K562 (cell line): ENCODE data around the gene GSG1L2. TPM values are rescaled to one million over a fixed set of nuclear protein-coding genes. Genes with fewer than 3 reads are reported as not detected.

Experiments
- ATAC-seq: fragments of 200-7000 bp; cut with Tn5 transposase; 3 replicates; pipeline ENCODE4 v1.9.1; 2020; ENCODE audit warnings: moderate library complexity
- BruUV-seq: library from RNA; stranded (reverse); fragments of 400-500 nt; replicated peaks from 2 replicates; lab custom pipeline; 2021; lab: Mats Ljungman, UMichigan
- CTCF ChIA-PET: fragments of 300-600 bp; formaldehyde crosslinking; extraction: SDS; loops from one replicate; lab custom pipeline; 2021; ENCODE audit warnings: low intra/inter-chr PET ratio; lab: Yijun Ruan, JAX
- POLR2A ChIA-PET: fragments of 300-600, 350-650 bp; sonication (Branson Sonifier 250); formaldehyde crosslinking; extraction: SDS; loops from one replicate; lab custom pipeline; 2021; ENCODE audit warnings: antibody characterized with exemption, inconsistent platforms; lab: Yijun Ruan, JAX
- DNase-seq, 4 experiments: peaks; one replicate each; pipeline versions ENCODE4 v3.0.0 to v3.0.0-alpha.2; 2011 to 2018; ENCODE audit warnings: low spot score in 3 of 4, mixed read lengths in 3 of 4; ENCODE audit errors: extremely low read depth in 1 of 4
- FAIRE-seq: peaks from 2 replicates; lab custom pipeline; 2011; peaks lifted over from hg19 to GRCh38; lab: Jason Lieb, UNC
- H2AFZ ChIP-seq: 2 replicates; pipeline ENCODE4 v1.6.0; 2011; ENCODE audit warnings: low read depth, low read length, control low read depth, inconsistent platforms
- H3K27ac ChIP-seq: fragments of 200-600 bp; 3 replicates; pipeline ENCODE4 v1.8.0; 2011; ENCODE audit warnings: low read depth, mild to moderate bottlenecking, control low read depth, inconsistent platforms, low read length, moderate library complexity, mixed read lengths; ENCODE audit errors: extremely low read depth
- H3K27me3 ChIP-seq, 2 experiments: fragments of 300-600 bp in 1 of 2; 2 replicates in 1 of 2; 3 replicates in 1 of 2; pipeline versions ENCODE4 v1.6.0 to v1.8.0; 2011; ENCODE audit warnings: inconsistent platforms in 2 of 2, low read length in 2 of 2, mild to moderate bottlenecking in 1 of 2, mixed read lengths in 1 of 2, moderate library complexity in 1 of 2; ENCODE audit not compliant: control insufficient read depth in 2 of 2, insufficient read depth in 2 of 2
- H3K36me3 ChIP-seq: fragments of 300-600 bp; 3 replicates; pipeline ENCODE4 v1.8.0; 2011; ENCODE audit warnings: mild to moderate bottlenecking, low read length, inconsistent platforms; ENCODE audit not compliant: control insufficient read depth, insufficient read depth
- H3K4me1 ChIP-seq, 2 experiments: fragments of 200-600 bp in 1 of 2; replicated peaks in 1 of 2; 2 replicates in 1 of 2; 3 replicates in 1 of 2; pipeline versions ENCODE4 v1.5.1 to v1.8.0; 2011; ENCODE audit warnings: inconsistent platforms in 2 of 2, low read length in 2 of 2, mild to moderate bottlenecking in 1 of 2, mixed read lengths in 1 of 2, moderate library complexity in 1 of 2; ENCODE audit not compliant: control insufficient read depth in 2 of 2, insufficient read depth in 2 of 2
- H3K4me2 ChIP-seq: 2 replicates; pipeline ENCODE4 v1.6.1; 2011; ENCODE audit warnings: low read length, control low read depth, inconsistent platforms, mixed read lengths; ENCODE audit not compliant: insufficient read depth
- H3K4me3 ChIP-seq: fragments of 200-600 bp; sonication (generic), shearing (Covaris generic); 2 replicates; pipeline ENCODE4 v1.5.1; 2016; ENCODE audit warnings: control low read depth, inconsistent platforms
- H3K79me2 ChIP-seq: fragments of 200-600 bp; 3 replicates; pipeline ENCODE4 v1.8.0; 2011; ENCODE audit warnings: low read length, inconsistent platforms; ENCODE audit not compliant: control insufficient read depth, insufficient read depth
- H3K9ac ChIP-seq, 2 experiments: 2 replicates each; pipeline versions ENCODE4 v1.6.0 to v1.6.1; 2011; ENCODE audit warnings: low read depth in 2 of 2, low read length in 2 of 2, control low read depth in 1 of 2, inconsistent platforms in 1 of 2, mild to moderate bottlenecking in 1 of 2, mixed read lengths in 1 of 2; ENCODE audit not compliant: insufficient read depth in 1 of 2
- H3K9me1 ChIP-seq: one replicate; pipeline ENCODE4 v1.6.0; 2011; ENCODE audit warnings: inconsistent platforms, mild to moderate bottlenecking, low read length, moderate library complexity; ENCODE audit not compliant: control insufficient read depth, insufficient read depth
- H3K9me3 ChIP-seq: replicated peaks from 2 replicates; pipeline ENCODE4 v1.5.1; 2011; ENCODE audit warnings: low read depth, low read length, inconsistent platforms; ENCODE audit not compliant: control insufficient read depth, insufficient read depth
- H4K20me1 ChIP-seq: replicated peaks from 2 replicates; pipeline ENCODE4 v1.6.1; 2011; ENCODE audit warnings: low read length, inconsistent platforms, mixed read lengths; ENCODE audit not compliant: control insufficient read depth, insufficient read depth
- DEAF1 ChIP-seq: fragments of 450-650 bp; formaldehyde crosslinking; IDR thresholded peaks from 2 replicates; pipeline ENCODE4 v1.4.0; 2020; ENCODE audit warnings: mild to moderate bottlenecking, moderate library complexity
- FOXJ3 ChIP-seq: sonication (generic); formaldehyde crosslinking; IDR thresholded peaks from 2 replicates; pipeline ENCODE4 v1.4.0; 2020; ENCODE audit warnings: mild to moderate bottlenecking, missing genetic modification reagents
- MEIS2 ChIP-seq: fragments of 450-650 bp; IDR thresholded peaks from 2 replicates; pipeline ENCODE4 v1.6.1; 2014; ENCODE audit warnings: mild to moderate bottlenecking; ENCODE audit not compliant: partially characterized antibody
- SMC3 ChIP-seq: conservative IDR thresholded peaks from 2 replicates; pipeline ENCODE4 v1.6.1; 2011; ENCODE audit warnings: low read depth, low read length, improper control_type of control experiment; ENCODE audit not compliant: insufficient read depth
- TBL1XR1 ChIP-seq, 2 experiments: IDR thresholded peaks; 2 replicates each; pipeline ENCODE4 v1.6.1; 2012; ENCODE audit warnings: improper control_type of control experiment in 2 of 2, low read length in 2 of 2, mild to moderate bottlenecking in 1 of 2
- ZNF318 ChIP-seq, 2 experiments: fragments of 450-650 bp; IDR thresholded peaks; 2 replicates each; pipeline ENCODE4 v1.6.1; 2016; ENCODE audit warnings: mild to moderate bottlenecking in 2 of 2, borderline replicate concordance in 1 of 2, low read depth in 1 of 2, moderate library complexity in 1 of 2
- ZNF592 ChIP-seq: fragments of 450-650 bp; IDR thresholded peaks from 2 replicates; pipeline ENCODE4 v1.6.1; 2017; ENCODE audit warnings: antibody characterized with exemption, mild to moderate bottlenecking
- WGBS: fragments of 100-300 bp; shearing (Covaris generic); methylation state at CpG from one replicate; pipeline ENCODE4 v1.1.6; 2016; ENCODE audit warnings: low coverage, mixed read lengths; ENCODE audit not compliant: insufficient coverage; ENCODE audit errors: missing lambda C conversion rate; 5-methylcytosine and 5-hydroxymethylcytosine counted together
- in situ Hi-C: fragments of 300-500 bp; cut with MboI; formaldehyde crosslinking; loops from 4 replicates; pipeline ENCODE4 v1.15.0; 2018; ENCODE audit warnings: inconsistent platforms, mixed read lengths
- intact Hi-C: fragments of 100-400 bp; cut with micrococcal nuclease; formaldehyde crosslinking; loops from 2 replicates; pipeline ENCODE4 v1.14.2; 2022
- polyA plus RNA-seq, 8 experiments: library from polyadenylated mRNA; depleted of rRNA in 4 of 8; stranded (reverse) in 5 of 8; unstranded in 3 of 8; fragments of >200 nt; fragmentation: Nextera tagmentation in 2 of 8; fragmentation: Illumina TruSeq in 1 of 8; extraction: Ambion mirVana in 2 of 8; extraction: Trizol in 1 of 8; gene quantifications; 2 replicates each; pipeline versions ENCODE4 v1.2.1 to v1.2.3, GENCODE V29; 2011 to 2014; ENCODE audit warnings: inconsistent platforms in 1 of 8, missing spikeins in 1 of 8
- total RNA-seq, 7 experiments: library from RNA; depleted of rRNA in 6 of 7; stranded (reverse); fragments of >200 nt in 6 of 7; fragmentation: Illumina TruSeq in 2 of 7; extraction: Trizol in 2 of 7; gene quantifications; 2 replicates each; pipeline versions ENCODE4 v1.2.1 to v1.2.3, GENCODE V29; 2011 to 2021; ENCODE audit warnings: low replicate concordance in 1 of 7

Gene GSG1L2
- total and polyA plus RNA-seq, 9 of the 15 experiments (the other 6 are each of a cell fraction or from before 2014, with no cell fraction given), result not detected

GRCh38 chr17:9855036-9855435, 33.2 kb upstream of the GSG1L2 start:
- H3K4me2 ChIP-seq, result no peak overlapping the region
- H3K36me3 ChIP-seq, result no peaks in the 10 kb centered on the region
- intact Hi-C loops, result no loop called here
- no peak overlapping the region for H2AFZ ChIP-seq
- FAIRE-seq (no peak), ATAC-seq (no peak), DNase-seq (no peak)
- H3K27me3 ChIP-seq, result no peaks in the 10 kb centered on the region
- ChIA-PET POLR2A (no interaction called here), CTCF (no interaction called here)
- no peak overlapping the region for H3K9ac ChIP-seq
- H4K20me1 ChIP-seq, result no peaks in the 10 kb centered on the region
- no peaks in the 10 kb centered on the region for H3K9me3 ChIP-seq
- H3K79me2 ChIP-seq, result no peaks in the 10 kb centered on the region
- in situ Hi-C loops, result no loop called here
- no TSS peak for BruUV-seq
- no peaks in the 10 kb centered on the region for H3K4me1 ChIP-seq
- no peaks in the 10 kb centered on the region for H3K9me1 ChIP-seq
- no peak overlapping the region for H3K4me3 ChIP-seq
- no peak overlapping the region for H3K27ac ChIP-seq
- WGBS, result 0% methylated on average over 4 of the region's 4 CpGs
- TF ChIP-seq MEIS2, result no peak
- no peak for TF ChIP-seq SMC3
- no peak for TF ChIP-seq TBL1XR1 (IDR thresholded peaks at IDR 0.05; ENCODE audit: low read length in 2 of 2)
- no peak for TF ChIP-seq DEAF1 (CRISPR knock-in tag)
- TF ChIP-seq ZNF592, result no peak
- TF ChIP-seq ZNF318 (IDR thresholded peaks at IDR 0.05; ENCODE audit: borderline replicate concordance in 1 of 2, low read depth in 1 of 2), result no peak
- no peak for TF ChIP-seq FOXJ3
